Measurements from ENCODE around the gene GJD2.

Gene GJD2

DNA sequence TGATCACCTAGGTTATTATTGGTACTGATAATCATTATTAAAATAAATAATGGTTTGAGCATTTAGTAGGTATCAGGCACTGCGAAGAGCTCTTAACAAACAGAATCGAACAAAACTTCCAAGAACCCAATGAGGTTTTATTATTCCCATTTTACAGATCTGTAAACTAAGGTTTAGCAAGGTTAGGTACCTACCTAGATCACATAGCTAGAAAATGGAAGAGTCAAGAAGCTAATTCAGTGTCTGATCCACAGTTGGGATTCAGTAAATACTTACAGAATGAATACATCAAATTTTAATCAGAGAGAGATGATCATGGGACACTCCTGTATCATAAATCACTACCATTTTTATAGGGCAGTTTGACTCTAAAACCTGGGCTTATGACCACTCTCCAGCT is 15.5 kb downstream of the GJD2 start:
- H3K36me3 ChIP-seq (ENCODE audit: control insufficient read depth, insufficient read depth, low read length): no peaks in the 10 kb centered on the region
- TF ChIP-seq, protein P1, sequence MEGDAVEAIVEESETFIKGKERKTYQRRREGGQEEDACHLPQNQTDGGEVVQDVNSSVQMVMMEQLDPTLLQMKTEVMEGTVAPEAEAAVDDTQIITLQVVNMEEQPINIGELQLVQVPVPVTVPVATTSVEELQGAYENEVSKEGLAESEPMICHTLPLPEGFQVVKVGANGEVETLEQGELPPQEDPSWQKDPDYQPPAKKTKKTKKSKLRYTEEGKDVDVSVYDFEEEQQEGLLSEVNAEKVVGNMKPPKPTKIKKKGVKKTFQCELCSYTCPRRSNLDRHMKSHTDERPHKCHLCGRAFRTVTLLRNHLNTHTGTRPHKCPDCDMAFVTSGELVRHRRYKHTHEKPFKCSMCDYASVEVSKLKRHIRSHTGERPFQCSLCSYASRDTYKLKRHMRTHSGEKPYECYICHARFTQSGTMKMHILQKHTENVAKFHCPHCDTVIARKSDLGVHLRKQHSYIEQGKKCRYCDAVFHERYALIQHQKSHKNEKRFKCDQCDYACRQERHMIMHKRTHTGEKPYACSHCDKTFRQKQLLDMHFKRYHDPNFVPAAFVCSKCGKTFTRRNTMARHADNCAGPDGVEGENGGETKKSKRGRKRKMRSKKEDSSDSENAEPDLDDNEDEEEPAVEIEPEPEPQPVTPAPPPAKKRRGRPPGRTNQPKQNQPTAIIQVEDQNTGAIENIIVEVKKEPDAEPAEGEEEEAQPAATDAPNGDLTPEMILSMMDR (IDR thresholded peaks at IDR 0.05; ENCODE audit: insufficient read depth, low read length, poor library complexity, severe bottlenecking): no peak
- no peaks in the 10 kb centered on the region for H3K27me3 ChIP-seq (replicated peaks; ENCODE audit: control insufficient read depth, insufficient read depth, low read length)
- no peak overlapping the region for H3K4me3 ChIP-seq (replicated peaks; ENCODE audit: low read depth, low read length)
- DNase-seq (ENCODE audit: extremely low read depth, insufficient read length): no peak

DNA sequence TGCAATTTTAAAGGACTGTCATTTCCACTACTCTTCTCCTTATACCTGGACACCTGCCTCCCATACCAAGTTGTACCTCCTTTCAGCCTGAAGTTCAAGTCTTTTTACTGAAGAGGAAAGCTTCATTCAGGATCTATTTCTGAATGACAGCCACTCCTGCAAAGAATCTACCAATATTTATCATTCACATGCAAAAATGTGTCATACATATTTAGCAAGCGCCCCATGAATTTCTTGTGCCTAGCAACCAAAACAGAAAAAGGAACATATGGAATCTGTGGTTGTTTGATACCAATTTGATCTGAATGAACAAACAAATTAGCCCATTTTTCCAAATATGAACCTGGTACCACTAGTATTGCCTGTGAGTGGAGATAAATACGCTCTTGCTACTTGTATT is 16.8 kb downstream of the GJD2 start:
- DNase-seq (ENCODE audit: extremely low read depth, insufficient read length): no peak
- TF ChIP-seq, protein P1 (IDR thresholded peaks at IDR 0.05; ENCODE audit: insufficient read depth, low read length, poor library complexity, severe bottlenecking): no peak
- Histone ChIP-seq H3K4me3 (replicated peaks; ENCODE audit: low read depth, low read length) (no peak overlapping the region), H3K27me3 (replicated peaks; ENCODE audit: control insufficient read depth, insufficient read depth, low read length) (no peaks in the 10 kb centered on the region), H3K36me3 (ENCODE audit: control insufficient read depth, insufficient read depth, low read length) (no peaks in the 10 kb centered on the region)

GRCh38 chr15:34737477-34737876 is 17.3 kb downstream of the GJD2 start:
- DNase-seq (ENCODE audit: extremely low read depth, insufficient read length): no peak
- no peak overlapping the region for H3K4me3 ChIP-seq (replicated peaks; ENCODE audit: low read depth, low read length)
- no peaks in the 10 kb centered on the region for H3K36me3 ChIP-seq (ENCODE audit: control insufficient read depth, insufficient read depth, low read length)
- H3K27me3 ChIP-seq (replicated peaks; ENCODE audit: control insufficient read depth, insufficient read depth, low read length): no peaks in the 10 kb centered on the region
- TF ChIP-seq, protein P1 (IDR thresholded peaks at IDR 0.05; ENCODE audit: insufficient read depth, low read length, poor library complexity, severe bottlenecking): no peak

DNA sequence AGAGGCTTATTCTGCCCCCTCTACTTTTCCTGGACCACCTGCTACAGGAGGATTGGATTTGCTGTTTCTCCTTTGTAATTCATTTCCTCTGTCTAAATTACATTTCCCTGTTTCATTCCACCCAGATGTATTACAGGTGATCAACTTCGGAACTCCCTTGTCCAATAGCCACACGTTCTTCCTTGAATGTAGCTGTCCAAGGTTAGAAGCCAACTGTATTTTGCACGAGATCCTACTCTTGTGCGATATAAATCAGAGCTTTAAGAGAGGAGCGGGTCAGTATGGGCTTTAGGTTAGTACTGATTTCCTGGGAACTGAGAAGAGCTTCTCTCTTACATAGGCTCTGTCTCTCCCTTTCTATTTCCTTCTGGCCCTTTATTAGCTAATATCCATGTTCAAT is 20.5 kb downstream of the GJD2 start:
- Histone ChIP-seq H3K4me3 (replicated peaks; ENCODE audit: low read depth, low read length) (no peak overlapping the region), H3K36me3 (ENCODE audit: control insufficient read depth, insufficient read depth, low read length) (no peaks in the 10 kb centered on the region), H3K27me3 (replicated peaks; ENCODE audit: control insufficient read depth, insufficient read depth, low read length) (no peaks in the 10 kb centered on the region)
- TF ChIP-seq, protein P1 (IDR thresholded peaks at IDR 0.05; ENCODE audit: insufficient read depth, low read length, poor library complexity, severe bottlenecking): no peak
- DNase-seq (ENCODE audit: extremely low read depth, insufficient read length): no peak

DNA sequence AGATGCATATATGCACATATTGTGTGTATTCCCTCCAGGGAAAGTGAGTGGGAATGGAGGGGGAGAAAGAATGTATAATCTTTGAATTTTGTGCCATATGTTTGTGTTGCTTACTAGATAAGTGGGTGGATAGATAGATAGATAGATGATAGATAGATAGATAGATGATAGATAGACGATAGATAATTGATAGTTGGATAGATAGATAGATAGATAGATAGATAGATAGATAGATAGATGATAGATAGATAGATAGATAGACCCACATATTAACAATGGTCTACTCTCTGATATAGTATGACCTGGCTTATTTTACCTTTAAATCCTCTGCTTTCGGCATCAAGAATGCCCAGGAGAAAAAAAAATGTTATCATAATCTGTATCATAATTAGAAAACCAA is 21.2 kb downstream of the GJD2 start:
- TF ChIP-seq, protein P1 (IDR thresholded peaks at IDR 0.05; ENCODE audit: insufficient read depth, low read length, poor library complexity, severe bottlenecking): no peak
- H3K27me3 ChIP-seq (replicated peaks; ENCODE audit: control insufficient read depth, insufficient read depth, low read length): no peaks in the 10 kb centered on the region

DNA sequence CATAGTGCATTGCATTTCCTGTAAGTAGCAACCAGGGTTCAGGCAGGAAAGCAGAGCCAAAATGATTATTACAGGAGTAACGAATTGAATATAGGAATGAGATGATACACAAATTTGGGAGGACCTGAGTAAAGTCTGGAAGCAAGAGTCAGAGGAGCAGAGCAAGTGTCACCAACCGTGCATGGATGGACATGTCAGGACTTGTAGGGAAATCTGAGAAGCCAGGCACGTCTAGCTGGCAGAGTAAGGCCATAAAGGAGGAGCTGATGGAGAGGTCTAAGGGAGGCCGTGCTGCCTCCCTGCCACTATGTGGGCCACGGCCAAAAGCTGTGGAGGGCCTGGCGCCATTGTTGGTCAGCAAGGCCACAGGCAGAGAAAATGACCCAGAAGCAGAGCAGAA is 22.4 kb downstream of the GJD2 start:
- Histone ChIP-seq H3K27me3 (replicated peaks; ENCODE audit: control insufficient read depth, insufficient read depth, low read length) (no peaks in the 10 kb centered on the region), H3K36me3 (ENCODE audit: control insufficient read depth, insufficient read depth, low read length) (no peaks in the 10 kb centered on the region), H3K4me3 (replicated peaks; ENCODE audit: low read depth, low read length) (no peak overlapping the region)
- TF ChIP-seq, protein P1 (IDR thresholded peaks at IDR 0.05; ENCODE audit: insufficient read depth, low read length, poor library complexity, severe bottlenecking): no peak
- no peak for DNase-seq (ENCODE audit: extremely low read depth, insufficient read length)

More for the DNA sequence above, 21.2 kb downstream of the GJD2 start:
- H3K36me3 ChIP-seq (ENCODE audit: control insufficient read depth, insufficient read depth, low read length): no peaks in the 10 kb centered on the region
- DNase-seq (ENCODE audit: extremely low read depth, insufficient read length): no peak
- no peak overlapping the region for H3K4me3 ChIP-seq (replicated peaks; ENCODE audit: low read depth, low read length)
